Measurements from ENCODE around the gene ATP13A2.

ATP13A2 gene

GRCh38 chr1:17031436-17031835 is 19.7 kb upstream of the ATP13A2 start:
- no peak for DNase-seq (ENCODE audit: low spot score)

- no peak for DNase-seq (ENCODE audit: low spot score)
Observed at GRCh38 chr1:17030206-17030605, 18.5 kb upstream of the ATP13A2 start.

GRCh38 chr1:17028662-17029188 is 17.0 kb upstream of the ATP13A2 start:
- DNase-seq (ENCODE audit: low spot score), result no peak

- no peak for DNase-seq (ENCODE audit: low spot score)
Observed at GRCh38 chr1:17027900-17028299, 16.2 kb upstream of the ATP13A2 start.

- DNase-seq (ENCODE audit: low spot score), result no peak
Observed at GRCh38 chr1:17027403-17027802, 15.7 kb upstream of the ATP13A2 start.

- no peak for DNase-seq (ENCODE audit: low spot score)
Observed at GRCh38 chr1:17024721-17025120, 13.0 kb upstream of the ATP13A2 start.

GRCh38 chr1:17023573-17023972 is 11.8 kb upstream of the ATP13A2 start:
- DNase-seq (ENCODE audit: low spot score), result no peak

- peak; percentile 35 for DNase-seq (ENCODE audit: low spot score)
Observed at GRCh38 chr1:17023102-17023501, 11.4 kb upstream of the ATP13A2 start.

- no peak for DNase-seq (ENCODE audit: low spot score)
Observed at GRCh38 chr1:17021896-17022295, 10.2 kb upstream of the ATP13A2 start.

- DNase-seq (ENCODE audit: low spot score), result no peak
Observed at GRCh38 chr1:17020502-17020901, 8.8 kb upstream of the ATP13A2 start.

GRCh38 chr1:17018849-17019248 is 7.1 kb upstream of the ATP13A2 start:
- no peak for DNase-seq (ENCODE audit: low spot score)

GRCh38 chr1:17017435-17017834 is 5.7 kb upstream of the ATP13A2 start:
- DNase-seq (ENCODE audit: low spot score), result no peak

GRCh38 chr1:17016317-17016661 is 4.6 kb upstream of the ATP13A2 start:
- DNase-seq (ENCODE audit: low spot score), result no peak

- DNase-seq (ENCODE audit: low spot score), result no peak
Observed at GRCh38 chr1:17014671-17015567, 3.2 kb upstream of the ATP13A2 start.

GRCh38 chr1:17013491-17014320 is 2.0 kb upstream of the ATP13A2 start:
- DNase-seq (ENCODE audit: low spot score), result peak; percentile 25

GRCh38 chr1:17012775-17013490 is 1.2 kb upstream of the ATP13A2 start:
- DNase-seq (ENCODE audit: low spot score), result no peak

GRCh38 chr1:17011092-17011438 is 663 bp downstream of the ATP13A2 start:
- no peak for DNase-seq (ENCODE audit: low spot score)

GRCh38 chr1:17009706-17010105 is 2.0 kb downstream of the ATP13A2 start:
- no peak for DNase-seq (ENCODE audit: low spot score)

- no peak for DNase-seq (ENCODE audit: low spot score)
Observed at GRCh38 chr1:17008208-17008855, 3.4 kb downstream of the ATP13A2 start.

- no peak for DNase-seq (ENCODE audit: low spot score)
Observed at GRCh38 chr1:17007121-17007520, 4.6 kb downstream of the ATP13A2 start.

- DNase-seq (ENCODE audit: low spot score), result no peak
Observed at GRCh38 chr1:17005365-17005740, 6.4 kb downstream of the ATP13A2 start.
